GM19372 (cell line): ENCODE data around the gene CPED1.
A peak's percentile ranks its signal among the peaks of the same experiment; 100 is the strongest.

Source experiments
- ATAC-seq: cut with Tn5 transposase; IDR thresholded peaks from one replicate; pipeline ENCODE4 v1.9.1; 2021; ENCODE audit warnings: mild to moderate bottlenecking, low read depth, moderate library complexity; ENCODE audit not compliant: unreplicated experiment

CPED1 gene

DNA sequence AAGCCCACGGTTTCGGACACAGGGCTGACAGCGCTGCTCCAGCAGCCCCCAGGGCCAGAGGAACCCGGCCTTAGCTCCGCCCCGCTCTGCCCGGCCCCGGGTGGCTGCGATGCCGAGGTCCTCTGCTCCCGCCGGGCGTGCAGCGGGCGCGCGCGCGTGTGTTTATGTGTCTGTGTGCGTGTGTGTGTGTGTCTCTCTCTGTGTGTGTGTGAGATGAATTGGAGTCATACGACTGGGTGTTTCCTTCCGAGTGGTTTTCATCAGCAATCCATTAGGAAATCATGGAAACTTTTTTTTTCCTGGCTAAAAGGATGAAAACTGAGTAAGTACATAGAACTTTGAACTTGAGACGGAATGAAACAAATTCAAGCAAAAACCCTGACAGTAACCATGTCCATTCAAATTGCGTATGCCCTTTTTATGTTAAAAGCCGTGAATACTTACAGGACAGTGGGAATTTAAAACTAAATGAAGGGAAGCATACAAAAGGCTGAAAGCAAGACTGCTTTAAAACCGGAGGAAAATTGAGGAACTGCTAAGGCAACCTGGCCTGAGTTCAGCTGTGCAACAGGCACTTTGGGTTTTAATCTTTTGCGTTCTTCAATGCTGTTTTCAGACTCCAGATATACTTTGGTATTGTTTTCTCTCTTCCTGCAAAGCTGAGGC, at the start of gene CPED1:
Gene CPED1, plus strand, starts transcription at position 121 of the 666 bp plus-strand sequence. CDS start 911 bp downstream, outside the sequence.
- ATAC-seq = peak; percentile 42

DNA sequence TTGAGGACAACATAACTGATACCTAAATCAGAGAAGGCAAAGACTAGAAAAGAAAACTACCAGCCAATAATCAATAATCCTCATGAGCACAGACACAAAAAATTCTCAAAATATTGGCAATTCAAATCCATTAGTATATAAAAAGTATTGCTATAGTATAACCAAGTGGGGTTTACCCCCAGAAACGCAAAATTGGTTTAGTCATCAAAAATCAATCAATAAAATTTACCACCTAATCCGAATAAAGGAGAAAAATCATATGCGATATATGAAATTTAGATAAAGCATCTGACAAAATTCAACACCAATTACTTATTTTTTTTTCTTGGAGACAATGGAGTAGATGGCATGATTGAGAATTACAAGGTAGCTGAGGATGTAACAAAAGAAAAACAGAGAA, 49.2 kb upstream of the CPED1 start:
- ATAC-seq = no peak

DNA sequence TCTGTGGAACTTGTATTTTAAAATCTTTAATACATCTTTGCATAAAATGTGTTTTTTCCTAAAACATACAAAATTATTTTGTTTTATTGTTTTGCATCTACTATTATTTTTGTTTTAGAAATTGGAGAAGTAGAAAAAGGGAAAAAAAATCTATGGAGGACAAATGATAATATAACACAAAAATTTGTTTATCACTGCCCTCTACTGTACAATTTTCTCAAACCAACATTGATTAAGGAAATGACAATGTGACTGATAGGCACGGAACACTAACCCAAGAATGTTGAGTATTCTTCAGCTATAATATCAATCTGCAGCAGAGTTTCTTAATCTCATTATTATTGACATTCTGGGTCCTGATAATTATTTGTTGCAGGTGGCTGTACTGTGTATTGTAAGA, 47.4 kb upstream of the CPED1 start:
- peak; percentile 62 for ATAC-seq

DNA sequence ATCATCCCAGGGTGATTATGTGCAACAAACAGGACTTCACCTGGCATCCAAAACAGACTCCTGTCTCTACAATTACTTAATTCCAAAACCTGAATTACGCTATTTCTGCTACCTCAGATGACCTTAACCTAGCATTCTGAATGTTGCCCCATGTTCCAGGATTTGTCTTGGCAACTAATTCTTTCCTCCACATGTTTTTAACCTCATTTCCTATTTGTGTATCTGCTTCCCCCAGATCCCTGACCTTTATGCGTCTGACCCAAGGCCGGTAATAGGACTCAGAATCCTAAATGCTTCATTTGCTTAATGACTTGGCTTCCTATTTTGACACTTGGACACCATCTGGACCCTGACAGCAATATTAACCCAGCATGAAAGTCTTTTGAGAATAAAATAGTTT, 46.7 kb upstream of the CPED1 start:
- no peak for ATAC-seq

DNA sequence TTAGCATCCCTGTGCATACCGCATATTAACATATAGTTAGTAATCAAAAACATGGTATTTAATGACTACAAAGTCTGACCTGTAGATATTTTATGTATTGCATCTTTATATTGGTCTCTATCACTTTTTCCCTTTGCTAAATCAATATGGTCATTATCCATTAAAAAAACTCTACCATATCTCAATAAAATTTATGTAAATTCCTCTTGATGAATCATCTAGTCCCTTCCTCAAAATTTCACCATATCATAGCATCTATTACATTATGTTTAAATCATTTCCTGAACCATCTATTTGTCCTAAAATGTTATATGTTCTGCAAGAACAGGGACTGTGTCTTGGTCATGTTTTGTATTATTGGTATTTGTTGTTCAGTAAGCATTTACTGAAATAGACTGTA, 45.6 kb upstream of the CPED1 start:
- no peak for ATAC-seq

- ATAC-seq = no peak
Observed at GRCh38 chr7:120944826-120945562, 43.5 kb upstream of the CPED1 start.

- ATAC-seq = no peak
Observed at GRCh38 chr7:120947980-120948379, 40.5 kb upstream of the CPED1 start.

- no peak for ATAC-seq
Observed at GRCh38 chr7:120949393-120949911, 39.1 kb upstream of the CPED1 start.

GRCh38 chr7:120949998-120950538, 38.4 kb upstream of the CPED1 start:
- ATAC-seq = no peak

GRCh38 chr7:120950539-120951308, 37.8 kb upstream of the CPED1 start, which contains the start of gene ING3:
ING3 (plus strand) TSS chr7:120950777; CDS start chr7:120950897, 120 bp downstream.
- ATAC-seq = peak; percentile 94

- ATAC-seq = no peak
Observed at GRCh38 chr7:120951309-120951699, 37.2 kb upstream of the CPED1 start.

DNA sequence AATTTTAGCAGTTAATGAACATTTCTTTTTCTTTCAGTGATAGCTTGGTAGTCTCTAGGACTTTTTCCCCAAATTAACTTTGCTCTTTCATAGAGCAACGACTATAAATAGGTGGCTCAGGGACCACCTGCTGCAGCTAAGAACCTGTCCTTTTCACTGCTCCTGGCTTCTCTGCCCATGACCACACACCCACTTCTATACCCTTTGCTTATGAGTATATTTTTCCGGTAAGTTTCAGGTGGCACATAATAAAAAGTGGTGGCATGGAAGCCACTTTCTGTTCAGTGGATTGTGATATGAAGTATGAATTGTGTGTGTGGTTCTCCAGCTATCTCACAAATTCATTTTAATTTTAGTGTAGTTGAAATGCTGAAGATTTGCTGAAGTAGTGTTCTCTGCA, 36.7 kb upstream of the CPED1 start:
- ATAC-seq = no peak

GRCh38 chr7:120955577-120956149, 32.8 kb upstream of the CPED1 start:
- ATAC-seq = peak; percentile 29

DNA sequence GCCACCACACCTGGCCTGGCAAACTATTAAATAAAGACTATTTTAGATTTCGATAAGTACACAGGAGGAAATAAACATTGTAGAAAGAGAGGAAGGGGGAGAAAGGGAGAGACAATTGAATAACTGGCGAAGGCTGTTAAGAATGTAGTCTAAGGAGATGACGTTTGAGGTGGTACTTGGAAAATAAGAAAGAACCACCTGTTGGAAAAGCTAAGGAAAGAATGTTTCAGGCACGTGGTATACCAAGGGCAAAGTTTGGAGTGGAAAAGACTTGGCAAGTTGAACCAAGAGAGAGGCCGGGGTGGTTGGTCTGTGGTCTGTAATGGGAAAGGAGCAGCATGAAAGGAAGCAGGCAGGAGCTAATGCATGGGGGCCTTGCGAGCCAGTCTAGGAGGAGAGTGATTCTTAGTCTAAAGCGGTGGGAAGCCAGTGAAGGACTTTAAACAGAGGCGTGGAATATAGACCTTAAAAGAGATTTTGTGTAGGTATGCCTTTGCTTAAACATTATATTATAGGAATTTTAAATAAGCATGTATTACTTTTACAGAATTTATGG, 28.5 kb upstream of the CPED1 start:
- no peak for ATAC-seq

DNA sequence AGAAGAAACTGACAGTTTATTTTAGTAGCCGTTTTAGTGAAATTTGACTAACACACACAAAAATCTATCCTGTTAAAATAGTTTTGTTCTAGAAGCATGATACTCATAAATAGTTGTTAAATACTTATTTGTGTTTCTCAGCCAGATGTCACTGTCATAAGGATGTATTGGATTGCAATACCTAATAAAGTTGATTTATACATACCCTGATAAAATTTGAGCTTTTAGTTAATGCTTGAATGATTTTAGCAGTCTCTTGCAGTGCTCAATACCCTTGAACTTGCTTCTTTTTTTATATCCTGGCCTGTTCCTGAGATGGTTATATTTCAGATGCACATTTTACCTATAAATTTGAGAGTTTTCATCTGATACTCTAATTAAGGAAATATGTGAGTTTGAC, 27.8 kb upstream of the CPED1 start:
- ATAC-seq = no peak

- ATAC-seq = no peak
Observed at GRCh38 chr7:120961638-120962173, 26.8 kb upstream of the CPED1 start.

DNA sequence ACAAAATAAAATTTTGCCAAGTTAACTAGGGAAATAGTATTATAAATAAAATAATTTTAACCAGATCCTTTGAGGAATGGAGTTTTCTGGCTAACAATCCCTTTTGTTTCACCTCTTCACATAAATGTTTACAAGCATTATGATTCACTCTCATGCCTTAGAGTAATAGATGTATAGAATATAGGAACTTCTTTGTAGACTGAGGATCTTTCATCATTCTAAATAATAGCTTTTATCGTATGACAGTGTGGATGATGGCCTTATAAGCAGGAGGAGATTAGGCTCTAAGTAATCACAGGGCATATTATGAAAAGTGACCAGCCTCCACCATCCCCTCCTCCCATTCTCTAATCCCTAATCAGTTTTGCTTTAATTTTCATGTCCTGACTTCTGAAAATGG, 24.4 kb upstream of the CPED1 start:
- no peak for ATAC-seq

- ATAC-seq = no peak
Observed at GRCh38 chr7:120966961-120967360, 21.6 kb upstream of the CPED1 start.

DNA sequence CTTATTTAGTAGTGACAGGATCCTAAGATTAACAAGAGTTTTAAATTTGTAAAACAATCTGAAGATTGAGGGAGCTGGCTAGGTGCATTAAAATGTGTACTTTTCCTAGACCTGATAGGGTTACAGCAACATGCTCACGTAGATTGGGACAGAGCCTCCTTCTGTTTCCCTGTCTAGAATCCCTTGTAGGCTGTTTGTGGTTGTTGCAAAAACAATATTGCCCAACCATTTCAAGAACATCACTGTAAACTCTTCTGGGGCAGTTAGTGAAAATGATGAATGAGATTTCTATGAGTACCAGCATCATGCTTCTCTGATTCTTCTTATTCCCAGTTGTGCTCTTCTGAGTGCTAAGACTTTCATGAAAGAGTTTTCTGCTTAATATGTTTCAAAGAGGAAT, 14.7 kb upstream of the CPED1 start:
- no peak for ATAC-seq
